HepG2 (cell line): ENCODE measurements around the gene ANKRD37. TPM values are rescaled to one million over a fixed set of nuclear protein-coding genes. Genes with fewer than 3 reads are reported as not detected.

ENCODE experiments used
- CBX1 ChIP-seq: IDR thresholded peaks from one replicate; pipeline ENCODE4 v1.6.1; 2016; ENCODE audit warnings: antibody characterized with exemption, low read depth
- DNMT1 ChIP-seq: sonication (generic); formaldehyde crosslinking; IDR thresholded peaks from 2 replicates; pipeline ENCODE4 v1.5.1; 2020; ENCODE audit warnings: mild to moderate bottlenecking, missing genetic modification reagents
- IKZF5 ChIP-seq: IDR thresholded peaks from 2 replicates; pipeline ENCODE4 v1.6.1; 2018; ENCODE audit warnings: missing genetic modification reagents, mild to moderate bottlenecking, missing compliant biosample characterization
- NBN ChIP-seq: fragments of 450-650 bp; conservative IDR thresholded peaks from 2 replicates; pipeline ENCODE4 v1.6.1; 2017
- PBX3 ChIP-seq: sonication (generic); formaldehyde crosslinking; IDR thresholded peaks from 2 replicates; pipeline ENCODE4 v1.8.1; 2023; ENCODE audit warnings: missing genetic modification reagents, inconsistent platforms, borderline replicate concordance
- PRMT3 ChIP-seq: sonication (generic); formaldehyde crosslinking; IDR thresholded peaks from 2 replicates; pipeline ENCODE4 v1.8.1; 2022; ENCODE audit warnings: low read depth, mild to moderate bottlenecking, moderate library complexity, missing genetic modification reagents, borderline replicate concordance
- PRPF4 ChIP-seq: fragments of 200-400 bp; formaldehyde crosslinking; IDR thresholded peaks from 2 replicates; pipeline ENCODE4 v1.6.1; 2016; ENCODE audit warnings: low read length, low read depth; ENCODE audit not compliant: poor library complexity, severe bottlenecking
- SAFB2 ChIP-seq: sonication (generic); formaldehyde crosslinking; IDR thresholded peaks from 2 replicates; pipeline ENCODE4 v1.5.1; 2020; ENCODE audit warnings: missing genetic modification reagents, low read depth, mild to moderate bottlenecking, borderline replicate concordance
- TBL1XR1 ChIP-seq: fragments of 150-350 bp; IDR thresholded peaks from 2 replicates; pipeline ENCODE4 v1.6.1; 2014; ENCODE audit warnings: borderline replicate concordance, low read length; ENCODE audit not compliant: partially characterized antibody
- TP53 ChIP-seq: sonication (generic); formaldehyde crosslinking; conservative IDR thresholded peaks from 2 replicates; pipeline ENCODE4 v1.4.0; 2020; ENCODE audit warnings: missing genetic modification reagents
- ZBTB39 ChIP-seq: sonication (generic); formaldehyde crosslinking; IDR thresholded peaks from 2 replicates; pipeline ENCODE4 v1.5.0; 2020; ENCODE audit warnings: missing genetic modification reagents
- ZBTB44 ChIP-seq: sonication (generic); formaldehyde crosslinking; IDR thresholded peaks from 2 replicates; pipeline ENCODE4 v1.4.0; 2020; ENCODE audit warnings: missing genetic modification reagents
- ZNF451 ChIP-seq: sonication (generic); formaldehyde crosslinking; IDR thresholded peaks from 2 replicates; pipeline ENCODE4 v1.5.0; 2020; ENCODE audit warnings: mild to moderate bottlenecking, missing genetic modification reagents
- ZNF547 ChIP-seq: sonication (generic); formaldehyde crosslinking; IDR thresholded peaks from 2 replicates; pipeline ENCODE4 v1.5.1; 2020; ENCODE audit warnings: mild to moderate bottlenecking, missing genetic modification reagents
- ZNF598 ChIP-seq: sonication (generic); formaldehyde crosslinking; IDR thresholded peaks from 2 replicates; pipeline ENCODE4 v1.5.1; 2020; ENCODE audit warnings: mild to moderate bottlenecking, missing genetic modification reagents, borderline replicate concordance
- ZNF670 ChIP-seq: sonication (generic); formaldehyde crosslinking; IDR thresholded peaks from 2 replicates; pipeline ENCODE4 v1.8.0; 2022; ENCODE audit warnings: mild to moderate bottlenecking, missing genetic modification reagents, borderline replicate concordance
- ZSCAN30 ChIP-seq: sonication (generic); formaldehyde crosslinking; IDR thresholded peaks from 2 replicates; pipeline ENCODE4 v1.5.0; 2020; ENCODE audit warnings: mild to moderate bottlenecking, missing genetic modification reagents
- polyA plus RNA-seq, 8 experiments: library from polyadenylated mRNA; depleted of rRNA in 3 of 8; stranded (reverse) in 7 of 8; unstranded in 1 of 8; fragments of >200 nt; fragmentation: Illumina TruSeq in 4 of 8; extraction: Trizol in 4 of 8; gene quantifications; 2 replicates each; pipeline versions ENCODE4 v1.2.1 to v1.2.3, GENCODE V29; 2011 to 2016; ENCODE audit warnings: low read depth in 4 of 8, missing spikeins in 1 of 8, mixed read lengths in 1 of 8; ENCODE audit not compliant: insufficient read depth in 1 of 8
- total RNA-seq, 5 experiments: library from RNA; depleted of rRNA; stranded (reverse); fragments of >200 nt; fragmentation: Illumina TruSeq; extraction: Trizol; gene quantifications; 2 replicates each; pipeline ENCODE4 v1.2.3, GENCODE V29; 2016; ENCODE audit warnings: low read depth in 1 of 5

The ANKRD37 gene
- total and polyA plus RNA-seq, 2 of the 13 experiments (the other 11 are each of a cell fraction or from before 2014, with no cell fraction given), result 2.2 to 51.4 TPM

GRCh38 chr4:185396724-185397385 is at the start of gene ANKRD37 (continued):
- TF ChIP-seq TBL1XR1, result no peak
- no peak for TF ChIP-seq PRPF4
- no peak for TF ChIP-seq IKZF5 (CRISPR knock-in tag)
- no peak for TF ChIP-seq ZSCAN30 (CRISPR knock-in tag)
- peak; percentile 83; the same call in 1 of the 2 replicates for TF ChIP-seq ZBTB39
- TF ChIP-seq ZNF670, result no peak
- no peak for TF ChIP-seq ZNF547 (CRISPR knock-in tag)
- TF ChIP-seq PBX3 (CRISPR knock-in tag), result no peak
- no peak; the same call in 1 of the 2 replicates for TF ChIP-seq TP53 (CRISPR knock-in tag)
- no peak; the same call in 1 of the 2 replicates for TF ChIP-seq PRMT3
- TF ChIP-seq CBX1, result no peak
- no peak for TF ChIP-seq ZBTB44
- TF ChIP-seq ZNF451 (CRISPR knock-in tag), result peak; percentile 0; the same call in 1 of the 2 replicates
- no peak; the same call in 1 of the 2 replicates for TF ChIP-seq ZNF598 (CRISPR knock-in tag)
- no peak for TF ChIP-seq SAFB2 (CRISPR knock-in tag)
- no peak for TF ChIP-seq DNMT1 (CRISPR knock-in tag)
- TF ChIP-seq NBN, result no peak
